ENCODE data around the gene SLC22A31.

Gene SLC22A31

DNA sequence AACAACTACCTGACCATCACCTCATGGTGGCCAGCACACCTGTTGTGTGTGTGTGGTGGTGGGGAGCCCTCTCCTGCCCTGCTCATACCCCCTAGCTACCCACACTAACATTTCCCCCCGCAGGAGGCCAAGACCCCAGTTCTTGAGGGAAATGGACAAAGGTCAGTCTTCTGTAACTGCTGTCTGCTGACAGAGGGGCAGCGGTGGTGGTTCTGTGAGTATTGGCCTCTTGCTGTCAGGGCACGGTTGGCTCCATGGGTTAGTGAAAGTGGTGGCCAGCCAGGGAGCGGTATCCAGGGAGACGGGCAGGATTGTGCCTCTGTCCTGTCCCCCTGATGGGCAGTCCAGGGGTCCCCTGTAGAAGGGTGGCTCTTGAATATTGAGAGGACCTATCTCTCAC lies 43.3 kb upstream of the SLC22A31 start:
- TF ChIP-seq, protein P1, sequence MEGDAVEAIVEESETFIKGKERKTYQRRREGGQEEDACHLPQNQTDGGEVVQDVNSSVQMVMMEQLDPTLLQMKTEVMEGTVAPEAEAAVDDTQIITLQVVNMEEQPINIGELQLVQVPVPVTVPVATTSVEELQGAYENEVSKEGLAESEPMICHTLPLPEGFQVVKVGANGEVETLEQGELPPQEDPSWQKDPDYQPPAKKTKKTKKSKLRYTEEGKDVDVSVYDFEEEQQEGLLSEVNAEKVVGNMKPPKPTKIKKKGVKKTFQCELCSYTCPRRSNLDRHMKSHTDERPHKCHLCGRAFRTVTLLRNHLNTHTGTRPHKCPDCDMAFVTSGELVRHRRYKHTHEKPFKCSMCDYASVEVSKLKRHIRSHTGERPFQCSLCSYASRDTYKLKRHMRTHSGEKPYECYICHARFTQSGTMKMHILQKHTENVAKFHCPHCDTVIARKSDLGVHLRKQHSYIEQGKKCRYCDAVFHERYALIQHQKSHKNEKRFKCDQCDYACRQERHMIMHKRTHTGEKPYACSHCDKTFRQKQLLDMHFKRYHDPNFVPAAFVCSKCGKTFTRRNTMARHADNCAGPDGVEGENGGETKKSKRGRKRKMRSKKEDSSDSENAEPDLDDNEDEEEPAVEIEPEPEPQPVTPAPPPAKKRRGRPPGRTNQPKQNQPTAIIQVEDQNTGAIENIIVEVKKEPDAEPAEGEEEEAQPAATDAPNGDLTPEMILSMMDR (IDR thresholded peaks at IDR 0.05; ENCODE audit: control insufficient read depth, extremely low read depth, insufficient read depth): no peak
- no peak for DNase-seq (ENCODE audit: low read depth)
- H3K4me3 ChIP-seq (ENCODE audit: low read depth, low read length): no peak overlapping the region

DNA sequence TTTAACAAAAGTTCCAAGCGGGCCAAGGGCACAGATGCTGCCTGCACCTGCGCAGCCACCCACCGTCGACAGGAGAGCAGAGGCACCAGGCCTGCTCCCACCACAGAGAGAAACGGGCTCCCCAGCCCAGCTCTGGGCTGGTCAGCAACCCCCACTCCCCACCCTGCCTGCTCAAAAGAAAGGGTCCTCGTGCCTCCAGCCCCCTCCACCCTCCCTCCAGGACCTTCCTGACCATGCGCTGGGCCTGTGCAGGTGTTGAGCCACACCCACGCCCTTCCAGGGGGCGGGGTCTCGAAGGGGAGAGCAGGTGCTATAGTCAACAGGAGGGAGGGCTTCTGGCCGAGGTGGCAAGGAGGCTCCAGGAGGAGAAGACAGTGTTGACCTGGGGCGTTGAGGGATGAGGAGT lies 42.5 kb upstream of the SLC22A31 start:
- no peak for DNase-seq (ENCODE audit: low read depth)
- TF ChIP-seq, protein P1 (IDR thresholded peaks at IDR 0.05; ENCODE audit: control insufficient read depth, extremely low read depth, insufficient read depth): no peak
- no peak overlapping the region for H3K4me3 ChIP-seq (ENCODE audit: low read depth, low read length)

DNA sequence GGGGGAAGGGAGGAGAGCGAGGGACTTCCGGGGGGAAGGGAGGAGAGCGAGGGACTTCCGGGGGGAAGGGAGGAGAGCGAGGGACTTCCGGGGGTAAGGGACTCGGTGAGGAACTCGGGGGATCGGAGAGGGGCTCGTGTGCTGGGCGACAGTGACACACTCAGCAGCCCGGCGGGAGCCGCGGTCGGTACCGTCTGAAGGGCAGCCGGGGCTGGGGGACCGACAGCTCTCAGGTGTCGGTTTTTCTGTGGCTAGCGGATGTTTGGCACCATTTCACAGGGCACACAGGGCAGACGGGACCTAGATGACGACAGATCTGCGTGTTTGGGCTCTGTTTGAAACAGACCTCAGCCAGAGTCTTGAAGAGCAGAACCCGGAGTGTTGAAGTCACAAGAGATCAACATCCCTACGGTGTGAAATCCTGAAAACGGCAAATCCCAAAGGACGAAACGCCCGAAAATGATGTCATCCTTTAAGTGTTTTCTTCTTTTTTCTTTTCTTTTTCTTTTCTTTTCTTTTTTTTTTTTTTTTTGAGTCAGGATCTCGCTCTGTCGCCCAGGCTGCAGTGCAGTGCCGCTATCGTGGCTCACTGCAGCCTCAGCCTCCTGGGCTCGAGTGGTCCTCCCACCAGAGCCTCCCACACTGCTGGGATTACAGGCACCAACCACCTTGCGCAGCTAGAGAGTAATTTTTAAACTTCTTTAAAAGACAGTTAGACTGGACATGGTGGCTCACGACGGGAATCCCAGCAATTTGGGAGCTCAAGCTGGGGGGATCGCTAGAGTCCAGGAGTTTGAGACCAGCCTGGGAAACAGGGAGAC lies 41.1 kb upstream of the SLC22A31 start:
- DNase-seq (ENCODE audit: low read depth): peak; percentile 45
- peak overlapping the region; percentile 82 for H3K4me3 ChIP-seq (ENCODE audit: low read depth, low read length)
- TF ChIP-seq, protein P1 (IDR thresholded peaks at IDR 0.05; ENCODE audit: control insufficient read depth, extremely low read depth, insufficient read depth): no peak

DNA sequence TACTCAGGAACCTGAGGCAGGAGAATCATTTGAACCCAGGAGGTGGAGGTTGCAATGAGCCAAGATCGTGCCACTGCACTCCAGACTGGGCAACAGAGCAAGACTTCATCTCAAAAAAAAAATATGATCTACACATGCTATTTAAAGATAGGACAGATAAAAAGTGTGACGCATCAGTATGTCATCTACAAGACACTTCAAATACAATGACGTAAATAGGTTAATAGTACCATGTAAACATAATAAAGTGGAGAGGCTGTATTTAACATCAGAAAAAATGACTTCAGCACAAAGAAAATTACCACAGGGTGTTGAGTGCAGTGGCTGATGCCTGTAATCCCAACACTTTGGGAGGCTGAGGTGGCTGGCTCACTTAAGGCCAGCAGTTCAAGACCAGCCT lies 37.4 kb upstream of the SLC22A31 start:
- no peak overlapping the region for H3K4me3 ChIP-seq (ENCODE audit: low read depth, low read length)
- DNase-seq (ENCODE audit: low read depth): no peak
- TF ChIP-seq, protein P1 (IDR thresholded peaks at IDR 0.05; ENCODE audit: control insufficient read depth, extremely low read depth, insufficient read depth): no peak

DNA sequence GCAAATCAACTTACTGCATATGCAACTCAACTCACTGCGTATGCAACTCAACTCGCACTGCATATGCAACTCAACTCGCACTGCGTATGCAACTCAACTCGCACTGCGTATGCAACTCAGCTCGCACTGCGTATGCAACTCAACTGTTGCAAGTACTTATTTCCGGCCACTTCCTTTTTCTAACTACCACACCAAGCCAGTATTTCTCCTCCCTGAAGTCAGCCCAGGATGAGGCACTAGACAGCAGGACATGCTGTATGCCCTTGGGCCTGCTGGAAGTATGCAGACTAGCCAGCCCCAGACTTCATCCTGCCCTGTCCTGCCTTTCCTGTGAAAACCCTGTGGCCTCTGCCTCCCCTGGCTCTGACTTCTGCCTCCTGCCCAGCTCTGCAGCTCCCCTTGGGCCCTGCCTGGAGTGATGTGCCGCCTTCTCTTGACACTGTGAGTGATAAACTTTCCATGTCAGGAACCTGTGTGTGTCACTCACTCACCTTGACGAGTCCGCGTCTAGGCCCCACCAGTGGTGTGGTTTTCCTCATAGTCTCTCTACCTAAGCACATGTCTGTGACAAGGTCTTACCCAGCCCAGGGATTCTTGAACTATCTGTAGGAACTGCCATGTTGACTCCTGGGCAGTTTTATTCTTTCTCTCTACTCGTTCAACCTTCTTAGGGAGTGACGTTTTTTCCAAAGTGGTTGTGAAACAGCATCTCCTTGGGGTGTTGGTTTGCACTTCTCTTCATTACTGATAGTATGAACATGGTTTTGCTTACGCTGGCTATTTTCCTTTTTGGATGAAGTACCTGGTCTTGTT lies 33.5 kb upstream of the SLC22A31 start:
- TF ChIP-seq, protein P1 (IDR thresholded peaks at IDR 0.05; ENCODE audit: control insufficient read depth, extremely low read depth, insufficient read depth): no peak
- no peak for DNase-seq (ENCODE audit: low read depth)
- no peak overlapping the region for H3K4me3 ChIP-seq (ENCODE audit: low read depth, low read length)

DNA sequence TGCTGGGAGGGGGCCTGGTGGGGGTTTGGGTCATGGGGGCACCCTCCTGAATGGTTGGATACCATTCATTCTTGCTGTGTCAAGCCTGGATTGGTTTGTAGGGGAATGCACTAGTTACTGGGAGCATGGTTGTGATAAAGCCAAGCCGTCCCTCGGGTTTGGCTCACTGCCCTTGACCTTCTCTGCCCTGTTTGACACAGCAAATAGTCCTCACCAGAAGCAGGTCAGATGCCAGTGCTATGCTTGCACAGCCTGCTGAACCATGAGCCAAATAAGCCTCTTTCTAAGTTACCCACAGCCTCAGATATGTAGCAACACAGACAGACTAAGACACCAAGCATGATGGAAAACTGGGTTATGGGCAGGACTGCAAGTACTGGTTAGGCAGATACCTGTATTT lies 31.8 kb upstream of the SLC22A31 start:
- no peak for DNase-seq (ENCODE audit: low read depth)
- no peak overlapping the region for H3K4me3 ChIP-seq (ENCODE audit: low read depth, low read length)
- TF ChIP-seq, protein P1 (IDR thresholded peaks at IDR 0.05; ENCODE audit: control insufficient read depth, extremely low read depth, insufficient read depth): no peak
